T47D (cell line): ENCODE measurements around the gene FABP7.
A peak's percentile ranks its signal among the peaks of the same experiment; 100 is the strongest.

Experiments
- DNase-seq, 2 experiments: peaks; one replicate each; pipeline versions ENCODE4 v3.0.0 to v3.0.0-alpha.2; 2011 to 2012; ENCODE audit warnings: low read depth in 1 of 2, low spot score in 1 of 2
- JUND ChIP-seq: IDR thresholded peaks from 2 replicates; pipeline ENCODE4 v1.6.1; 2012; ENCODE audit warnings: low read depth
- in situ Hi-C: cut with HindIII; loops from 2 replicates; pipeline ENCODE4 v1.10.0; 2016; ENCODE audit warnings: low sequenced_read_pairs, low pct_unique_long_range_greater_than_20kb

Gene FABP7

GRCh38 chr6:122790028-122790422 is 10.5 kb downstream of the FABP7 start:
- no peak for TF ChIP-seq JUND
- in situ Hi-C loops = no loop called here
- peak in 1 of 2 experiments; percentile 31 for DNase-seq

GRCh38 chr6:122790423-122791309 is 11.2 kb downstream of the FABP7 start:
- in situ Hi-C loops = no loop called here
- DNase-seq = peak; percentile 11 to 64

GRCh38 chr6:122791310-122791679 is 11.8 kb downstream of the FABP7 start:
- no peak for DNase-seq
- in situ Hi-C loops = no loop called here
- TF ChIP-seq JUND = no peak

More at GRCh38 chr6:122790423-122791309, 11.2 kb downstream of the FABP7 start:
- TF ChIP-seq JUND = no peak

- DNase-seq = no peak
- TF ChIP-seq JUND = no peak
- in situ Hi-C loops = no loop called here
Observed at GRCh38 chr6:122792766-122793165, 13.2 kb downstream of the FABP7 start.

- in situ Hi-C loops = no loop called here
- no peak for DNase-seq
- TF ChIP-seq JUND = no peak
Observed at GRCh38 chr6:122797537-122797936, 18.0 kb downstream of the FABP7 start.

GRCh38 chr6:122798099-122798641 is 18.7 kb downstream of the FABP7 start:
- in situ Hi-C loops = no loop called here
- no peak for DNase-seq
- TF ChIP-seq JUND = no peak

- in situ Hi-C loops = no loop called here
- no peak for DNase-seq
- TF ChIP-seq JUND = no peak
Observed at GRCh38 chr6:122799140-122799745, 19.7 kb downstream of the FABP7 start.

GRCh38 chr6:122799916-122800686 is 20.6 kb downstream of the FABP7 start:
- DNase-seq = no peak
- in situ Hi-C loops = no loop called here
- no peak for TF ChIP-seq JUND

- no peak for DNase-seq
- in situ Hi-C loops = no loop called here
- TF ChIP-seq JUND = no peak
Observed at GRCh38 chr6:122800906-122801305, 21.4 kb downstream of the FABP7 start.

- no peak for TF ChIP-seq JUND
- in situ Hi-C loops = no loop called here
- no peak for DNase-seq
Observed at GRCh38 chr6:122801397-122801796, 21.9 kb downstream of the FABP7 start.

- in situ Hi-C loops = no loop called here
Observed at GRCh38 chr6:122803171-122803661, 23.7 kb downstream of the FABP7 start.

GRCh38 chr6:122804962-122805485 is 25.5 kb downstream of the FABP7 start:
- in situ Hi-C loops = no loop called here
- DNase-seq = no peak
- TF ChIP-seq JUND = no peak

More at GRCh38 chr6:122803171-122803661, 23.7 kb downstream of the FABP7 start:
- DNase-seq = no peak
- TF ChIP-seq JUND = no peak
